Keratinocyte (primary cell): ENCODE results near the gene AKR7A3. TPM values are rescaled to one million over a fixed set of nuclear protein-coding genes. Genes with fewer than 3 reads are reported as not detected.

Experiments
- DNase-seq: peaks from one replicate; pipeline ENCODE4 v3.0.0-alpha.2; 2011; ENCODE audit warnings: low read depth, missing footprints, low spot score
- FAIRE-seq: peaks from 2 replicates; lab custom pipeline; 2011; peaks lifted over from hg19 to GRCh38; lab: Jason Lieb, UNC
- H2AFZ ChIP-seq: 2 replicates; pipeline ENCODE4 v1.6.0; 2012; ENCODE audit warnings: low read length, control low read depth, inconsistent platforms; ENCODE audit not compliant: control insufficient read depth
- H3K27ac ChIP-seq: 2 replicates; pipeline ENCODE4 v1.5.1; 2011; ENCODE audit warnings: low read length; ENCODE audit not compliant: control insufficient read depth, insufficient read depth
- H3K27me3 ChIP-seq: 3 replicates; pipeline ENCODE4 v1.6.0; 2011; ENCODE audit warnings: low read length; ENCODE audit not compliant: control insufficient read depth, insufficient read depth; ENCODE audit errors: extremely low read depth
- H3K36me3 ChIP-seq, 2 experiments: 2 replicates in 1 of 2; 3 replicates in 1 of 2; pipeline ENCODE4 v1.5.1; 2011; ENCODE audit warnings: low read length in 2 of 2, mild to moderate bottlenecking in 1 of 2; ENCODE audit not compliant: control insufficient read depth in 2 of 2, insufficient read depth in 2 of 2; ENCODE audit errors: extremely low read depth in 1 of 2
- H3K4me1 ChIP-seq: 3 replicates; pipeline ENCODE4 v1.5.1; 2011; ENCODE audit warnings: low read length; ENCODE audit not compliant: control insufficient read depth, insufficient read depth; ENCODE audit errors: extremely low read depth
- H3K4me2 ChIP-seq: 3 replicates; pipeline ENCODE4 v1.6.0; 2011; ENCODE audit warnings: low read depth, low read length; ENCODE audit not compliant: control insufficient read depth, insufficient read depth; ENCODE audit errors: extremely low read depth
- H3K4me3 ChIP-seq, 3 experiments: fragments of 200-600 bp in 1 of 3; sonication (generic) in 1 of 3; 2 replicates in 2 of 3; 3 replicates in 1 of 3; pipeline ENCODE4 v1.5.1; 2011 to 2016; ENCODE audit warnings: low read length in 3 of 3, mild to moderate bottlenecking in 3 of 3, control low read depth in 2 of 3, inconsistent platforms in 1 of 3, low read depth in 1 of 3, mixed read lengths in 1 of 3, mixed run types in 1 of 3, moderate library complexity in 1 of 3; ENCODE audit not compliant: control insufficient read depth in 2 of 3, insufficient read depth in 2 of 3; ENCODE audit errors: extremely low read depth in 1 of 3
- H3K79me2 ChIP-seq: 2 replicates; pipeline ENCODE4 v1.6.0; 2012; ENCODE audit warnings: low read length; ENCODE audit not compliant: control insufficient read depth, insufficient read depth
- H3K9ac ChIP-seq: 3 replicates; pipeline ENCODE4 v1.6.0; 2011; ENCODE audit warnings: low read length; ENCODE audit not compliant: control insufficient read depth, insufficient read depth; ENCODE audit errors: extremely low read depth
- H3K9me1 ChIP-seq: 3 replicates; pipeline ENCODE4 v1.6.0; 2011; ENCODE audit warnings: low read length; ENCODE audit not compliant: control insufficient read depth, insufficient read depth; ENCODE audit errors: extremely low read depth
- H3K9me3 ChIP-seq: 2 replicates; pipeline ENCODE4 v1.5.1; 2012; ENCODE audit warnings: low read depth, low read length; ENCODE audit not compliant: control insufficient read depth
- H4K20me1 ChIP-seq: 3 replicates; pipeline ENCODE4 v1.6.0; 2011; ENCODE audit warnings: low read length; ENCODE audit not compliant: control insufficient read depth, insufficient read depth; ENCODE audit errors: extremely low read depth
- CTCF ChIP-seq, 3 experiments: IDR thresholded peaks in 1 of 3; conservative IDR thresholded peaks in 1 of 3; optimal IDR thresholded peaks in 1 of 3; 2 replicates in 2 of 3; 3 replicates in 1 of 3; pipeline versions ENCODE3 to v1.5.1; 2011; ENCODE audit warnings: low read length in 3 of 3, mild to moderate bottlenecking in 3 of 3, moderate library complexity in 2 of 3, control low read depth in 1 of 3, inconsistent platforms in 1 of 3; ENCODE audit not compliant: insufficient read depth in 2 of 3; ENCODE audit errors: extremely low read depth in 1 of 3
- EZH2 ChIP-seq: IDR thresholded peaks from one replicate; pipeline ENCODE4 v1.6.1; 2012; ENCODE audit warnings: inconsistent platforms, mild to moderate bottlenecking, low read length, moderate library complexity
- dilution Hi-C: fragments of 300-500 bp; cut with MboI; formaldehyde crosslinking; loops from one replicate; pipeline ENCODE4 v1.7.0; 2020; ENCODE audit warnings: low sequenced_read_pairs; ENCODE audit not compliant: extremely low pct_ligation_motif_present
- polyA plus RNA-seq, 5 experiments: library from polyadenylated mRNA; depleted of rRNA in 3 of 5; stranded (reverse) in 3 of 5; stranded (forward) in 1 of 5; unstranded in 1 of 5; fragments of >200 nt; gene quantifications; 1 replicate in 1 of 5; 2 replicates in 3 of 5; 3 replicates in 1 of 5; pipeline versions ENCODE4 v1.2.1 to v1.2.3, GENCODE V29; 2011 to 2012; ENCODE audit warnings: missing spikeins in 2 of 5, low read depth in 1 of 5, low replicate concordance in 1 of 5

AKR7A3 gene
- polyA plus RNA-seq, 1 donor (not counting 4 experiments of a cell fraction or from before 2014, with no cell fraction given) = 0.17 TPM

DNA sequence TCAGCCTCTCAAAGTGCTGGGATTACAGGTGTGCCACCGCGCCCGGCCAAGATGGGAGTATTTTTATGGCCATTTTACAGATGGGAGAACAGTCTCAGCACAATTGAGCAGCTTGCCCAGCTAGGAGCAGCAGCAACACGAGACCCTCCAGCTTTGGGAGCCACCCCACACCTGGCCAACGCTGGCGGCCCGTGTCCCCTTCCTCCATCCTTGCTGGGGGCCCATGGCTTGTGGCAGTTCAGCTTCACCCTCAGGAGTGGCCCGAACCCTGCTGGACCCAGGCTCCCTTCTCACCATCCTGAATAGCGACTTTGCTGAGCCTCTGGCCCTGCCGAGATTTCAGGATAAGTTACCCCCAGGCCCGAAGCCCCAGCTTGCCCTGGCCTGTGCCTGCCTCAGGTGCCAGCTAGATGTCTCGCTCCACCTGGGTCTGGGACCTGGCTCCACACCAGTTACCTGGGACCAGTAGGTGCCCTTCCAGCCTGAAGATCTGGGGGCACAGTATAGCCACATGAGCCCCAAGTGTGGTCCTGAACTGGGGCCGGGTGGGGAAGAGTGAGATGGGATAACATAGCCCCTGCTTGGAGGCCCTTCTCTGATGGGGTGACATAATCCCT is 42.8 kb upstream of the AKR7A3 start:
- H3K9me3 ChIP-seq = no peaks in the 10 kb centered on the region
- H3K4me3 ChIP-seq = no peak overlapping the region
- H3K27ac ChIP-seq = no peak overlapping the region
- no peak for FAIRE-seq
- H3K27me3 ChIP-seq = no peaks in the 10 kb centered on the region
- no peak for DNase-seq
- H3K36me3 ChIP-seq = peaks cover 0 to 6% of the 10 kb centered on the region in 2 experiments
- H3K4me2 ChIP-seq = no peak overlapping the region
- H3K9ac ChIP-seq = no peak overlapping the region
- no peaks in the 10 kb centered on the region for H3K79me2 ChIP-seq
- TF ChIP-seq CTCF (optimal IDR thresholded peaks at IDR 0.05 in 1 of 3, IDR thresholded peaks at IDR 0.05 in 1 of 3, conservative IDR thresholded peaks at IDR 0.05 in 1 of 3; ENCODE audit: extremely low read depth in 1 of 3, insufficient read depth in 2 of 3, low read length in 3 of 3) (no peak), EZH2 (no peak)
- H3K4me1 ChIP-seq = no peaks in the 10 kb centered on the region
- H2AFZ ChIP-seq = no peak overlapping the region
- dilution Hi-C loops = no loop called here
- peaks cover 3% of the 10 kb centered on the region for H4K20me1 ChIP-seq
- no peaks in the 10 kb centered on the region for H3K9me1 ChIP-seq

DNA sequence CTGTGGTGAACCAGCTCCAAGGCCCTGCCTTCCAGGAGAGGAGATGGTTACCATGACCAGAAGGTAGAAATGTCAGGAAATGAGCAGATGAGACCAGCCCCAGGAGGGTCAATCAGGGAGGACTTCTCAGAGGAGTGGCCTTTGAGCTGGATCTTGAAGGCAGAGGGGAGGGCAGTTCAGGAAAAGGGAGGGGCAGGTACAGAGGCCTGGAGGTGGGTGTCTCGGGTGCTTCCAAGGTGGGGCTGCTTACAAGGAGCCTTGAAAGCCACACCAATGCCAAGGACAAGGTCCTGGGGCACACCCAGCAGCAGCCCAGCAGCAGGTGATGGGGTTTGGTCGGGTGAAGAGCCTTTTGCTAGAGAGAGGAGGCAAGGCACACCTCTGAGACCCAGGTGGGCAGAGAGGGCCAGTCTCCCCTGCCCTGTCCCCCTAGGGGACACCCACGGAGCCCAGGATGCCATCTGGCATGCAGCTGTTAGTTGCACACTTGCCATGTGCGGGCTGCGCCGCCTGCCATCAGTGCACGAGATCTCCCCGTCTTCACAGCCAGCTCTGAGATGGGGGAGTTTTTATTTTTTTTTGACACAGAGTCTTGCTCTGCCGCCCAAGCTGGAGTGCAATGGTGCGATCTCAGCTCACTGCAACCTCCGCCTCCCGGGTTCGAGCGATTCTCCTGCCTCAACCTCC is 42.0 kb upstream of the AKR7A3 start:
- no peaks in the 10 kb centered on the region for H3K9me1 ChIP-seq
- no peak overlapping the region for H2AFZ ChIP-seq
- H3K4me3 ChIP-seq = no peak overlapping the region
- FAIRE-seq (no peak), DNase-seq (no peak)
- H3K79me2 ChIP-seq = no peaks in the 10 kb centered on the region
- H3K27me3 ChIP-seq = no peaks in the 10 kb centered on the region
- TF ChIP-seq EZH2 (no peak), CTCF (optimal IDR thresholded peaks at IDR 0.05 in 1 of 3, IDR thresholded peaks at IDR 0.05 in 1 of 3, conservative IDR thresholded peaks at IDR 0.05 in 1 of 3; ENCODE audit: extremely low read depth in 1 of 3, insufficient read depth in 2 of 3, low read length in 3 of 3) (no peak)
- peaks cover 0 to 10% of the 10 kb centered on the region in 2 experiments for H3K36me3 ChIP-seq
- no peaks in the 10 kb centered on the region for H3K4me1 ChIP-seq
- H3K9ac ChIP-seq = no peak overlapping the region
- no peak overlapping the region for H3K27ac ChIP-seq
- H3K4me2 ChIP-seq = no peak overlapping the region
- H3K9me3 ChIP-seq = no peaks in the 10 kb centered on the region
- H4K20me1 ChIP-seq = peaks cover 3% of the 10 kb centered on the region
- dilution Hi-C loops = no loop called here
